ENCODE measurements around the gene TLE3. TPM values are rescaled to one million over a fixed set of nuclear protein-coding genes. Genes with fewer than 3 reads are reported as not detected.
A peak's percentile ranks its signal among the peaks of the same experiment; 100 is the strongest.

TLE3 gene
- total and polyA plus RNA-seq, 2 of the 4 experiments (the other 2 are of a cell fraction): 6.5 to 16.3 TPM

GRCh38 chr15:70112074-70112395 lies 14.3 kb upstream of the TLE3 start:
- Histone ChIP-seq H3K79me1 (ENCODE audit: low read depth in 1 of 2, low read length in 2 of 2) (no peaks in the 10 kb centered on the region), H3K36me3 (ENCODE audit: control insufficient read depth, insufficient read depth, low read length) (no peaks in the 10 kb centered on the region), H2BK20ac (ENCODE audit: low read depth, low read length) (no peak overlapping the region), H3K9me1 (ENCODE audit: insufficient read depth, low read length) (no peaks in the 10 kb centered on the region), H3K23ac (ENCODE audit: low read depth, low read length) (no peak overlapping the region; the same call in 1 of the 2 replicates), H2BK5ac (ENCODE audit: low read depth, low read length, poor library complexity, severe bottlenecking) (no peak overlapping the region), H3K27ac (ENCODE audit: insufficient read depth, low read length) (no peak overlapping the region), H4K8ac (ENCODE audit: low read depth in 2 of 2, low read length in 2 of 2) (no peak overlapping the region), H3K4me3 (ENCODE audit: insufficient read depth, low read depth, low read length) (no peak overlapping the region), H3K56ac (ENCODE audit: extremely low read depth, insufficient read depth, low read length) (no peak overlapping the region), H4K91ac (ENCODE audit: insufficient read depth, low read depth, low read length) (no peak overlapping the region), H2AFZ (replicated peaks; ENCODE audit: low read length, poor library complexity) (no peak overlapping the region), H3K4me1 (ENCODE audit: control insufficient read depth, insufficient read depth, low read length) (peaks cover 4% of the 10 kb centered on the region; the same call in 1 of the 2 replicates), H2AK9ac (replicated peaks; ENCODE audit: low read depth, low read length, poor library complexity) (no peak overlapping the region), H3K4ac (ENCODE audit: low read depth, low read length) (no peak overlapping the region), H4K5ac (ENCODE audit: low read depth, low read length) (no peak overlapping the region), H4K20me1 (ENCODE audit: insufficient read depth, low read length) (no peaks in the 10 kb centered on the region), H3K27me3 (ENCODE audit: control insufficient read depth, insufficient read depth, low read length) (peaks cover 39% of the 10 kb centered on the region), H3K4me2 (ENCODE audit: low read depth, low read length) (peak overlapping the region; percentile 57; the same call in 1 of the 2 replicates), H3K9ac (ENCODE audit: low read depth, low read length) (no peak overlapping the region), H2AK5ac (ENCODE audit: low read depth, low read length) (no peak overlapping the region), H3K14ac (replicated peaks; ENCODE audit: low read depth, low read length) (no peak overlapping the region), H3K9me3 (ENCODE audit: control insufficient read depth, insufficient read depth, low read length) (no peaks in the 10 kb centered on the region), H2BK120ac (ENCODE audit: low read depth, low read length) (no peak overlapping the region), H3K18ac (ENCODE audit: low read depth, low read length) (no peak overlapping the region), H2BK15ac (ENCODE audit: low read depth, low read length) (no peak overlapping the region)
- ATAC-seq (ENCODE audit: low read depth) (no peak), DNase-seq (no peak)
- TF ChIP-seq, protein P1, sequence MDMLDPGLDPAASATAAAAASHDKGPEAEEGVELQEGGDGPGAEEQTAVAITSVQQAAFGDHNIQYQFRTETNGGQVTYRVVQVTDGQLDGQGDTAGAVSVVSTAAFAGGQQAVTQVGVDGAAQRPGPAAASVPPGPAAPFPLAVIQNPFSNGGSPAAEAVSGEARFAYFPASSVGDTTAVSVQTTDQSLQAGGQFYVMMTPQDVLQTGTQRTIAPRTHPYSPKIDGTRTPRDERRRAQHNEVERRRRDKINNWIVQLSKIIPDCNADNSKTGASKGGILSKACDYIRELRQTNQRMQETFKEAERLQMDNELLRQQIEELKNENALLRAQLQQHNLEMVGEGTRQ (IDR thresholded peaks at IDR 0.05; ENCODE audit: low read depth, low read length): no peak
- TF ChIP-seq RAD21 (IDR thresholded peaks at IDR 0.05; ENCODE audit: low read length) (no peak), FOS (IDR thresholded peaks at IDR 0.05; ENCODE audit: low read depth, low read length) (no peak), MAFK (IDR thresholded peaks at IDR 0.05; ENCODE audit: low read depth, low read length) (no peak), NFE2L2 (IDR thresholded peaks at IDR 0.05; ENCODE audit: low read depth, low read length) (no peak), BHLHE40 (IDR thresholded peaks at IDR 0.05; ENCODE audit: low read depth, low read length) (no peak)
- intact Hi-C loops (cut with micrococcal nuclease): no loop called here
- no TSS peak for BruUV-seq (replicated peaks)
- ChIA-PET POLR2A (ENCODE audit: unreplicated experiment) (interaction anchor here (1.1 kb wide), 1 partner anchor 11 kb away, joined by 4 read pairs; no protein-coding TSS in a partner anchor), CTCF (interaction anchor here (1.1 kb wide), 1 partner anchor 13 kb away, joined by 5 read pairs; no protein-coding TSS in a partner anchor)
- dilution Hi-C loops (cut with HindIII; ENCODE audit: low sequenced_read_pairs, unreplicated experiment): no loop called here
- no CpG with 5 or more reads among the region's 4 CpGs for WGBS, 2 experiments (ENCODE audit: extremely low coverage in 2 of 2, insufficient read length in 1 of 2)
- in situ Hi-C loops (cut with MboI; ENCODE audit: low sequenced_read_pairs): no loop called here
